H1 (cell line): ENCODE results near the gene HOXC5.

Source experiments
- CTCF ChIP-seq, 3 experiments: IDR thresholded peaks; 1 replicate in 2 of 3; 2 replicates in 1 of 3; pipeline versions ENCODE4 v1.5.1 to v1.6.1; 2011; ENCODE audit warnings: low read length in 3 of 3, mild to moderate bottlenecking in 3 of 3, inconsistent platforms in 2 of 3, low read depth in 1 of 3, moderate library complexity in 1 of 3; ENCODE audit not compliant: insufficient read depth in 1 of 3; ENCODE audit errors: control extremely low read depth in 1 of 3
- EZH2 ChIP-seq: fragments of 200-600 bp; sonication (generic); IDR thresholded peaks from 2 replicates; pipeline ENCODE4 v1.7.1; 2012; ENCODE audit warnings: low read depth, mild to moderate bottlenecking, moderate library complexity, low read length, inconsistent platforms; ENCODE audit not compliant: severe bottlenecking
- GABPA ChIP-seq: IDR thresholded peaks from 2 replicates; pipeline ENCODE4 v1.6.1; 2011; ENCODE audit warnings: mild to moderate bottlenecking, low read length, moderate library complexity, borderline replicate concordance; ENCODE audit not compliant: insufficient read depth
- MAFK ChIP-seq: IDR thresholded peaks from 2 replicates; pipeline ENCODE4 v1.6.1; 2012; ENCODE audit warnings: low read depth, mild to moderate bottlenecking, improper control_type of control experiment, low read length
- POLR2AphosphoS5 ChIP-seq: IDR thresholded peaks from 2 replicates; pipeline ENCODE4 v1.6.1; 2011; ENCODE audit warnings: low read depth, low read length
- SIX5 ChIP-seq: IDR thresholded peaks from 2 replicates; pipeline ENCODE4 v1.6.1; 2011; ENCODE audit warnings: mild to moderate bottlenecking, low read depth, low read length
- ZNF274 ChIP-seq: IDR thresholded peaks from 2 replicates; pipeline ENCODE4 v1.7.0; 2012; ENCODE audit warnings: low read length, borderline replicate concordance; ENCODE audit errors: extremely low read depth
- TF ChIP-seq, protein P1 (sequence below): IDR thresholded peaks from 2 replicates; pipeline ENCODE4 v1.6.1; 2012; ENCODE audit warnings: inconsistent platforms

- TF ChIP-seq GABPA (no peak), SIX5 (no peak), POLR2AphosphoS5 (no peak), EZH2 (peak; percentile 62), CTCF (IDR thresholded peaks at IDR 0.05; ENCODE audit: control extremely low read depth in 1 of 3, insufficient read depth in 1 of 3, low read depth in 1 of 3, low read length in 3 of 3) (no peak), MAFK (no peak), ZNF274 (no peak)
- TF ChIP-seq, protein P1, sequence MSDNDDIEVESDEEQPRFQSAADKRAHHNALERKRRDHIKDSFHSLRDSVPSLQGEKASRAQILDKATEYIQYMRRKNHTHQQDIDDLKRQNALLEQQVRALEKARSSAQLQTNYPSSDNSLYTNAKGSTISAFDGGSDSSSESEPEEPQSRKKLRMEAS, result no peak
These were observed 5.5 kb downstream of the HOXC5 start for GRCh38 chr12:54038284-54038870.
